ENCODE measurements around the gene PPP2R3A.

- TF ChIP-seq EZH2 (IDR thresholded peaks at IDR 0.05; ENCODE audit: insufficient read depth, poor library complexity, severe bottlenecking) (no peak), EZH2phosphoT487 (IDR thresholded peaks at IDR 0.05; ENCODE audit: insufficient read depth, low read depth) (no peak)
These were observed 35.9 kb upstream of the PPP2R3A start for GRCh38 chr3:135929670-135930069.

All from GM23248 (cell line).